GM19372 (cell line): Measurements from ENCODE around the gene SNTG2.
"Not testable (repeated sequence)": the region's sequence is repeated elsewhere in the genome, so short reads cannot be mapped to it uniquely, and the experiment has no call there.

Source experiments
- ATAC-seq: cut with Tn5 transposase; IDR thresholded peaks from one replicate; pipeline ENCODE4 v1.9.1; 2021; ENCODE audit warnings: mild to moderate bottlenecking, low read depth, moderate library complexity; ENCODE audit not compliant: unreplicated experiment

SNTG2 gene

GRCh38 chr2:950080-950966 is at the start of gene SNTG2:
Gene SNTG2, plus strand, starts transcription at chr2:950849. Its CDS starts 148 bp downstream, at chr2:950997.
- no peak for ATAC-seq

DNA sequence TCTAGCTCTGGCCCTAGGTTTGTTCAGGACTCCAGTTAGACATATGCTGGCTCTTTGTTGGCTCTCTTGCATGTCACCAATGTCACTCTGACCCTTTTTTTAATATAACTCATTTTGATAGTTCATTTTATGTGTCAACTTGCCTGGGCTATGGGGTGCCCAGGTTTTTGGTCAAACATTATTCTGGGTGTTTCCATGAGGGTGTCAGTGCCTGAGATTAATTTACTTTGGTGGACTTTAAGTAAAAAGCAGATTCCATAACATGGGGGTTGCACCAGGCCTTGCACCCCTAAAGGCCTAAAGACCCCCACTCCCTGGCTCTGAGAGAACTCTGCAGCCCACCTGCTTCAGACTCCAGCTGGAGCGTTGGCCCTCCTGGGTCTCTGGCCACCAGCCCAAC is 48.1 kb upstream of the SNTG2 start:
- no peak for ATAC-seq

DNA sequence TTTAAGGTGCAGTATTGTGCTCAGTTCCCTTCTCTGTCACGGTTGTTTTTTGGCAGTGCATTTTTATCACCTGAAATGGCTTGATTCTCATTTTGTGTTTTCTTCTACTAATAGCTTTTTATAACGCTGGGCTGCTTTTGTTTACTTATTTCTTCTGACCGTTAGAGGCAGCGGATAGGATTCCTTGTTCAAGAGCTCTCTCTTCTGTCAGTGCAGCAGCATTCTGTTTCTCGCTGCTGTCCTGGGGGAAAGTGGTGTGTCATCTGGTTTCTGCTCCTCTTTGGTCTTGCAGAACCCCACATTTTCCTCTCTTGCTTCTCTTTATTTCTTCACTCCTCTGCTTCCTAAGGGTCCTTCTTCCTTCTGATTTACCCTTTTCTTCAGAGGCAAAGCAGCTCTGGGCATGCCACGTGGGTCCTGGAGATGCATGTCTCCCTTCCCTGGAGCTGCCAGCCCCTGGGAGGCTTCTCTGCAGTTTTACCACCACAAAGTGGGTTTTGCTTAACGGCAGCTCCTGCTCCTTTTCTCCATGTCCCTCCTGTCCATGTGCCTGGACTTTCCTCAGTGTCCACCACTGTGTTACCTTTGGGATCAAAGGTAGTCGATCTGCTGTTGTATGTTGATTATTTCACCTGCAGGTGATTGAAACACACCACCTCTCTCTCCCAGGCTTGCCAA is 47.3 kb upstream of the SNTG2 start:
- no peak for ATAC-seq

- no peak for ATAC-seq
Measured at GRCh38 chr2:904246-905024, 46.2 kb upstream of the SNTG2 start.

- ATAC-seq = no peak
Measured at GRCh38 chr2:905091-905832, 45.4 kb upstream of the SNTG2 start.

DNA sequence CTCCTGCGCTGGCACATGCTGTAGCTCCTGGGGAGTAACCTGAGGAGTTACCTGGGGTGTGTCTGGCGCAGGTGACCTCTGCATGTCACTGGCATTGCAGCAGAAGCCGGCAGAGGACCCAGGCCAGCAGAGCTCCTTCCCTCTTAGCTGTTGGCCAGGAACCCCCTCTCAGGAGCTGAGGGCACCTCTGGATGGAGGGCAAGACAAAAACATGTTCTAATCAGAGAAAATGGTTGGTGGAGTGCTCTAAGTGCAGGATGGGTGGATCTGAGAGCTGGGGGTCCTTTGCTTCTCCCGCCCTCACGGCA is 44.9 kb upstream of the SNTG2 start:
- no peak for ATAC-seq

GRCh38 chr2:907706-908105 is 42.9 kb upstream of the SNTG2 start:
- ATAC-seq = no peak

GRCh38 chr2:908568-908967 is 42.1 kb upstream of the SNTG2 start:
- ATAC-seq = no peak

DNA sequence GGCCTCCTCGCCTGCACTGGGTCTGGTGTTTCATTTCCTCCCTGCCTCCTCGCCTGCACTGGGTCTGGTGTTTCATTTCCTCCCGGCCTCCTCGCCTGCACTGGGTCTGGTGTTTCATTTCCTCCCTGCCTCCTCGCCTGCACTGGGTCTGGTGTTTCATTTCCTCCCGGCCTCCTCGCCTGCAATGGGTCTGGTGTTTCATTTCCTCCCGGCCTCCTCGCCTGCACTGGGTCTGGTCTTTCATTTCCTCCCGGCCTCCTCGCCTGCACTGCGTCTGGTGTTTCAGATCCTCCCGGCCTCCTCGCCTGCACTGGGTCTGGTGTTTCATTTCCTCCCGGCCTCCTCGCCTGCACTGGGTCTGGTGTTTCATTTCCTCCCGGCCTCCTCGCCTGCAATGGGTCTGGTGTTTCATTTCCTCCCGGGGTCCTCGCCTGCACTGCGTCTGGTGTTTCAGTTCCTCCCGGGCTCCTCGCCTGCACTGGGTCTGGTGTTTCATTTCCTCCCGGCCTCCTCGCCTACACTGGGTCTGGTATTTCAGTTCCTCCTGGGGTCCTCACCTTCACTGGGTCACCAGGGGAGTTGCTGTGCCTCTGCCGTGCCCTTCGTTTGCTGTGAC is 40.8 kb upstream of the SNTG2 start:
- not testable (repeated sequence) for ATAC-seq

GRCh38 chr2:910698-911097 is 40.0 kb upstream of the SNTG2 start:
- ATAC-seq = no peak

DNA sequence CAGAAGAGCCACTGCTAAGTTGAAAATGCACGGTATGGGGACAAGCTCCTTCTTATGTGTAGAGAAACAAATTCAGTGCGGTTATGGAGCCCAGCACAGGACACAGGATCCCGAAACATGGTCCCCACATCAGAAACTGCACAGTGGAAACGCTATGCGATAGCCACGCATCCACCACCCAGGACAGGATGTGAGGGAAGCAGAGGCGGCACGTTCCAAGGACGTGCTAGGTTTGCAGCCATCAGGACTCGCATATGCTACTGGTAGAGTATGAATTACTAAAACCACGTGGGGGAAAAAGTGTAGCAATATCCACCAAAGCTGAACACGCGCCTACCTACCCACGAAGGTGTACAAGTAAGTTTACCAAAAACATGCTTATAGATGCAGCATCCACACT is 34.7 kb upstream of the SNTG2 start:
- no peak for ATAC-seq

DNA sequence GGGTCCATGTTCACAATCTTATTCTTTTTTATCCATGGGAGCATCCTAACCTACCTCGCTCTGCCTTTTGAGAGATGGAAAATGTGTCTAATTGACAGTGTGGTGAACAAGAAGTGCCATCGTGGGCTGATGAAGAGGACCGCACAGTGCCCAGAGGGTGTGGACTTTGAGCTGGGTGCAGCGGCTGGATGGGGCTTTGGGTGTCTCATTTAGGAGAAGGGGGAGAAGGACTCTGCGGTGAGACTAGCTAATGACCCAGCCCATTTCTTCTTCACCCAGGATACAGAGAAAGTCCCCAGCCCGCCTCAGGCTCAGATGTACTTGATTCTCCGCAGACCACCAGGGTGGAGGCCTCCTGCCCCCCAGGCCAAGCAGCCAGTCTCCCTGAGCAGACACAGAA is 33.7 kb upstream of the SNTG2 start:
- no peak for ATAC-seq

- ATAC-seq = no peak
Measured at GRCh38 chr2:919672-920071, 31.0 kb upstream of the SNTG2 start.

- no peak for ATAC-seq
Measured at GRCh38 chr2:920573-920972, 30.1 kb upstream of the SNTG2 start.

GRCh38 chr2:920999-921398 is 29.6 kb upstream of the SNTG2 start:
- ATAC-seq = no peak

- no peak for ATAC-seq
Measured at GRCh38 chr2:922185-922584, 28.5 kb upstream of the SNTG2 start.

DNA sequence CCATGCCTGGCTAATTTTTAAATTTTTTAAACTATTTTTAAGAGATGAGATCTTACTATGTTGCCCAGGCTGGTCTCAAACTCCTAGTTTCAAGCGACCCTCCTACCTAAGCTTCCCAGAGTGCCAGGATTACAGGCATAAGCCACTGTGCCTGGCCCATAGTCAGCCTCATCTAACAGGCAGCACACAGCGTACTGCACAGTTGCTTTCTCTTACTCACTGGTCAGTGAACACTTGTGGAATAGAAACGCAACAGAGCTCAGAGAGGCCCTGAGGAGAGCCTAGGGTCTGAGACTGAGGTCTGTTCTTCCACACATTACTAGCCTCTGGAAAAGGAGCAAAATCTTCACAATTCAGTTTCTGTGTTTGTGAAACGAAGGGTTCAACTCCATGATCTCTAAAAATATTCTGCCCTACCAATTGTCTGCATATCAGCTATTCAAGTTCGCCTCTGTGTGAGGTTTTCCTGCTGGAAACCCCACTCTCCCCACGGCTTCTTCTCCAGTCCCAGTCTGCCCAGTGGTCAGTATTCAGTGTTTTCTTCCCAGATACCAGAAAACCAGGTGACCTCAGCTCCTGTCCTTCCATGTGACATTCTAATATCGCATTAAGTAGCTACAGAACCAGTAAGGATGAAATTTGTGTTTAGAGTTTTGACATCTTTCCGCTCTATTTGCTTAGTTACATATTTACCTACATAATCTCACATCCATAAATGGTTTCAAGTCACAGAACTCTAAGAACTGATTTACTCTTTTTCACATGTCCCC is 26.6 kb upstream of the SNTG2 start:
- ATAC-seq = no peak

DNA sequence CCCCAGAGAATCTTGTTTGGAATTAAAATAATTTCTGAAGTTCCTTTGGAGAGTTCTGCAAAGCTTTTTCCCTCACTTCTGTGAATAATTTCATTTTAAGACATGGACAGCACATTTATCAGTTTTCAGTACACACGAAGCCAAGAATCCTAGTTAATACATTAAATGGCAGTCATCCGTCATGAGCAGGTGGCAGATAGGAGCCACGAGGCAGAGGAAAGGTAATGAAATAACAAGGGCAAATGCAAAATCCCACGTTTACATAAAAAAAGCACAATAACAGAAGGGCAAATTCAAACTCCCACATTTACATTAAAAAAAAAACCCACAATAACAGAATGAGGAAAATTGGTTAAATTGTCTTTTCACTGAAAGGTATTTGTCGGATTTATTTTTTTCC is 25.9 kb upstream of the SNTG2 start:
- ATAC-seq = no peak

GRCh38 chr2:925309-925708 is 25.3 kb upstream of the SNTG2 start:
- ATAC-seq = no peak

DNA sequence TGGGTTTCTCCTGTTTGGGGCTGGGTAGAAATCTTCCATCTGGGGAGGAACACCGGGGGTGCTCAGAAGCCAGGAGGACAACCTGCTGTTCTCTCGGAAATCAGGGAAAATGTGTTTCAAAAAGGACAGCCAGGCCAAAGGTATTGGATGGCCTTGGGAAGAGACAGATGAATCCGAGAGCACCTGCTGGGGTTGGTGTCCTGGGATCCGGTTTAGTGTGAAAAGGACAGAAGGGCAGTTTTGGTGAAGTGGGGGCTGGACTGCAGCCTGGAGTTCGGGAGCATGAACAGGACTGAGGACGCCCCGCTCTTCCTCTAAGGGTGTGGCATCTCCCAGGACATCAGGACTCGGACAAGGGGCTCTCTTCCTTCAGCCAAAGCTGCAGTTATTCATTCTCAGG is 24.9 kb upstream of the SNTG2 start:
- no peak for ATAC-seq
